22Rv1 (cell line): ENCODE data around the gene MOV10L1.
A peak's percentile ranks its signal among the peaks of the same experiment; 100 is the strongest.

Experiments used
- H3K27ac ChIP-seq: fragments of 450-650 bp; 2 replicates; pipeline ENCODE4 v1.5.1; 2017
- CTCF ChIP-seq: fragments of 450-650 bp; IDR thresholded peaks from 2 replicates; pipeline ENCODE4 v1.5.1; 2017; ENCODE audit warnings: mild to moderate bottlenecking
- ZFX ChIP-seq: fragments of 450-650 bp; IDR thresholded peaks from 2 replicates; pipeline ENCODE4 v1.6.1; 2017; ENCODE audit warnings: antibody characterized with exemption, borderline replicate concordance

Gene MOV10L1

DNA sequence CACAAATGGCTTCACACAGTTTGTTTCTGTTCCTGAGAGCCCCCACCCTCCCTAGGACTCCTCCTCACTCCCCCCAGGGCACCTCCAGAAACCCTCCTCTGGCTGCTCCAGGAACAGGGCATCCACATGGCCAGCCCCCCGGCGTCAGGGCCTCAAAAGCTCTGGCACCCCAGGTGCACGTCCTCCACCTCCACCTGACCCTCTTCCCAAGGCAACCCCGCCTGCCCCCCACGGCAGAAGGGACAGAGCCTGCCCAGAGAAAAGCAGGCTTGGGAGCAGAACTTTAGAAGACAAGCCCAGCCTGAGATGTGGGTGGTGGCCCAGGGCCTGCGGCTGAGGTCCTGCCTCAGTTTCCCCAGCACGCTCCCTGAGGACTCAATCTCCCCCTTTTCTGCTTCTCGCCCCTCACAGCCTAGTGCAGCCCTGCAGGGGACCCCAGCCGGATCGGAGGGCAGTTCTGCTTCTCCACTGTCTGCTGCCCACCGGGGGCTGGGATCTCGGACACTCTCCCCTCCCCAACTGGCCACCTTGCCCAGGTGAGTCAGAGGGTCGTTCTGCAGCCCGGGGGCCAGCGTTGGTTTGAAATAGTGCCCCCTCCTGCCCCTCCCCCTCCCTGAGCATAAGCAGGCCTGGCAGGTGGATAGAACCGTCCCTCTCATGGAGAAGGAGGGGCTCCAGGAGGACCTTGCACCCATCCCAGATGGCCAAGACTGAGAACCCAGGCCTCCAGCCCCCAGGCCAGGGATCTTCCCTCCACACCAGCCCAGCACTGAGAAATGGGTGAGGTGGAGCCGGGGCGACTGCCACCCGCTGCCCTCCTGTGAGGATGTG lies 93.5 kb downstream of the MOV10L1 start:
- peak overlapping the region; percentile 80; the same call in 1 of the 2 replicates for H3K27ac ChIP-seq
- no peak for TF ChIP-seq CTCF
- TF ChIP-seq ZFX, result no peak

DNA sequence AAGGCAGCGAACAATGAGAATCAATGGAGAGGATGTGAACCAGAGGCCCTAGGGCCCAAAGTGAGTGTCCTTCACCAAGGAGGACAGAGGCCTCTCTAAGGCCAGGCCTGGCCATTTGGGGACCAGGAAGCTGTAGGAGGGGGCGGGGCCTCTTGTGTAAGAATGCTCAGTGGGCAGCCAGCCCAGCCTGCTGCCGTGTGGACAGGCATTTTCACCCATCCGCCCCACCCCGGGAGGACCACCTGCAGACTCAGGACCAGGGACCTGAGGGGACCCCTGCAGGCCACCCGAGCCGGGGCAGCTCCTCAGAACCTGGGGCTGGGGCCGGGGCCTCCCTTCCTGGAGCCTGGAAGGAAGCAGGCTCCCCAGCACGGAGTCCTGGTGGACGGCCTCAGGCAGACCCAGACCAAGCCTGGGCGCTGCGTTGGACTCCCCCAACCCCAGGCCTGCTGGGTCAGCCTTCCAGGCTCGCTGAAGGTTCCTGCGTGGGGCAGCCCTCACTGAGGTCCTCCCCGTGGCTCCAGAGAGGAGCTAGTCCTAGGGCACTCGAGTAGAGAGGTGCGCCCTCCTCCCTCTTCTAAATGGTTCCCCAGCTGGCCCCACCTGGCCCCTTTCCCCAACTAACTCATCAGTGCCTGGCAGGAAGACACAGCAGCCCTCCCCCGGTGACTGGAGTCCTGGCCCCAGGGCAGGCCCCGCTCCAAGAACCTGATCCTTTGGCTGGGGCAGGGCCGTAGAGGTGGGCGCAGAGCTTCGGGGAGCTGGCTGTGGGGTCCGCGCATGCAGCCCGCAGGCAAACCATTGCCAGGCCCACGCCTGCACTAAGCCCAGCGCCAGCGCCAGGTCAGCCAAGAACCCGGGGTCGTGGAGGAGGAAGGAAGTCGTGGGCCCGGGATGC lies 94.4 kb downstream of the MOV10L1 start:
- TF ChIP-seq ZFX (no peak), CTCF (no peak)
- peak overlapping the region; percentile 80; the same call in 1 of the 2 replicates for H3K27ac ChIP-seq

- TF ChIP-seq ZFX, result no peak
- no peak for TF ChIP-seq CTCF
- H3K27ac ChIP-seq, result peak overlapping the region; percentile 80
Observed at GRCh38 chr22:50184902-50185374, 95.1 kb downstream of the MOV10L1 start.

- H3K27ac ChIP-seq, result peak within 1 kb of the TSS; percentile 80
- no peak for TF ChIP-seq CTCF
- no peak for TF ChIP-seq ZFX
Observed at GRCh38 chr22:50185375-50186087, 95.7 kb downstream of the MOV10L1 start, which contains the start of gene TRABD. Gene TRABD, plus strand, starts transcription at chr22:50185913. Its CDS starts 7,148 bp downstream, at chr22:50193061.

DNA sequence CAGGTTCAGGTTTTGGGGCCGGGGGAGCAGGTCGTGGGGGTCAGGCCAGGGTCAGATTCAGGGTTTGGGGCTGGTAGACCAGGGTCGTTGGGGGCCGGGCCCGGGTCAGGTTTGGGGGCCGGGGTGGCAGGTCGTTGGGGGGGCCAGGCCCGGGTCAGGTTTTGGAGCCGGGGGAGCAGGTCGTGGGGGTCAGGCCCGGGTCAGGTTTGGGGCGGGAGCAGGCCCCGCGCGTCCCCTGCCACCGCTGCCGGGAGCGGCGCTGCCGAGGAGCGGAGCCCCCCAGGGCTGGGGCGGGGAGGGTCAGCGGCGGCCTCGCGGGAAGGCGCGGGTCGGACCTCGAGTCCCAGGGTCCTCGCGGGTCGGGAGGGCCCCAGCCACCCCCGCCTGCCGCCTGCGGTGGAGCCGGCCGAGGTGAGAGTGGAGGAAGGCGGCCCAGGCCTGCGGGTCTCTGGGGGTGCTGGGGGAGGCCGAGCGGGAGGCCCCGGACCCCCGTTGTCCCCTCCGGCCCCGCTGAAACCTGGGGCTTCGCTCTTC lies 96.4 kb downstream of the MOV10L1 start:
- TF ChIP-seq CTCF, result no peak
- TF ChIP-seq ZFX, result no peak
- H3K27ac ChIP-seq, result peak overlapping the region; percentile 80

- peak overlapping the region; percentile 80 for H3K27ac ChIP-seq
- no peak for TF ChIP-seq CTCF
- no peak for TF ChIP-seq ZFX
Observed at GRCh38 chr22:50186761-50187523, 97.1 kb downstream of the MOV10L1 start.
